A673 (cell line): ENCODE data around the gene KRTAP12-4. TPM values are rescaled to one million over a fixed set of nuclear protein-coding genes. Genes with fewer than 3 reads are reported as not detected.
"Not testable (repeated sequence)": the region's sequence is repeated elsewhere in the genome, so short reads cannot be mapped to it uniquely, and the experiment has no call there.

Experiments
- BruUV-seq: library from RNA; stranded (reverse); fragments of 400-500 nt; replicated peaks from 2 replicates; lab custom pipeline; 2021; lab: Mats Ljungman, UMichigan
- CTCF ChIA-PET: fragments of 300-600 bp; sonication (Branson Sonifier 250); formaldehyde crosslinking; loops from one replicate; lab custom pipeline; 2022; ENCODE audit warnings: antibody characterized with exemption; lab: Charles Lee
- POLR2A ChIA-PET: fragments of 300-600 bp; sonication (Branson Sonifier 250); formaldehyde crosslinking; loops from one replicate; lab custom pipeline; 2022; ENCODE audit warnings: antibody characterized with exemption; ENCODE audit not compliant: low non-redundant PET; lab: Charles Lee
- DNase-seq: peaks from one replicate; pipeline ENCODE4 v3.0.0-alpha.2; 2015; ENCODE audit warnings: low spot score
- H3K27ac ChIP-seq: fragments of 200-600 bp; sonication (generic); 2 replicates; pipeline ENCODE4 v1.5.1; 2016; ENCODE audit warnings: mixed run types, low read depth, mild to moderate bottlenecking, mixed read lengths, antibody characterized with exemption, low read length; ENCODE audit not compliant: poor library complexity, severe bottlenecking
- H3K27me3 ChIP-seq: fragments of 200-600 bp; sonication (generic); replicated peaks from 2 replicates; pipeline ENCODE4 v1.6.1; 2017; ENCODE audit warnings: mixed run types, low read depth, mild to moderate bottlenecking, mixed read lengths, antibody characterized with exemption, low read length; ENCODE audit not compliant: insufficient read depth, poor library complexity
- H3K36me3 ChIP-seq: fragments of 200-600 bp; sonication (generic); 2 replicates; pipeline ENCODE4 v1.6.1; 2016; ENCODE audit warnings: mixed run types, mild to moderate bottlenecking, mixed read lengths, antibody characterized with exemption, low read length; ENCODE audit not compliant: insufficient read depth, poor library complexity, severe bottlenecking
- H3K4me1 ChIP-seq: fragments of 200-600 bp; sonication (generic); 2 replicates; pipeline ENCODE4 v1.6.1; 2017; ENCODE audit warnings: mixed run types, mild to moderate bottlenecking, mixed read lengths, antibody characterized with exemption, low read length; ENCODE audit not compliant: insufficient read depth, poor library complexity, severe bottlenecking
- H3K4me3 ChIP-seq: fragments of 200-600 bp; sonication (generic); 2 replicates; pipeline ENCODE4 v1.5.1; 2016; ENCODE audit warnings: low read depth, mixed run types, mild to moderate bottlenecking, mixed read lengths, low read length; ENCODE audit not compliant: poor library complexity, severe bottlenecking
- H3K9me3 ChIP-seq: fragments of 200-600 bp; sonication (generic); 2 replicates; pipeline ENCODE4 v1.6.1; 2016; ENCODE audit warnings: mixed run types, low read depth, mild to moderate bottlenecking, mixed read lengths, antibody characterized with exemption, low read length; ENCODE audit not compliant: poor library complexity, severe bottlenecking
- EZH2 ChIP-seq: fragments of 200-600 bp; sonication (generic); IDR thresholded peaks from 2 replicates; pipeline ENCODE4 v1.6.1; 2017; ENCODE audit warnings: borderline replicate concordance, low read depth, mild to moderate bottlenecking, mixed read lengths, antibody characterized with exemption, low read length; ENCODE audit not compliant: poor library complexity, severe bottlenecking
- intact Hi-C: fragments of 100-400 bp; cut with micrococcal nuclease; formaldehyde crosslinking; loops from one replicate; pipeline ENCODE4 v1.10.0; 2022; ENCODE audit not compliant: unreplicated experiment
- total RNA-seq: library from RNA; stranded (reverse); gene quantifications from 2 replicates; pipeline ENCODE4 v1.2.3, GENCODE V29; 2021
- TF ChIP-seq, protein P1 (sequence below): fragments of 300-800, 200-600 bp; sonication (generic); conservative IDR thresholded peaks from 2 replicates; pipeline ENCODE4 v1.5.1; 2017; ENCODE audit warnings: low read depth, mild to moderate bottlenecking, antibody characterized with exemption, low read length, moderate library complexity, mixed read lengths

KRTAP12-4 gene
- total RNA-seq, 1 experiment from 2014 or later: 1.0 TPM

DNA sequence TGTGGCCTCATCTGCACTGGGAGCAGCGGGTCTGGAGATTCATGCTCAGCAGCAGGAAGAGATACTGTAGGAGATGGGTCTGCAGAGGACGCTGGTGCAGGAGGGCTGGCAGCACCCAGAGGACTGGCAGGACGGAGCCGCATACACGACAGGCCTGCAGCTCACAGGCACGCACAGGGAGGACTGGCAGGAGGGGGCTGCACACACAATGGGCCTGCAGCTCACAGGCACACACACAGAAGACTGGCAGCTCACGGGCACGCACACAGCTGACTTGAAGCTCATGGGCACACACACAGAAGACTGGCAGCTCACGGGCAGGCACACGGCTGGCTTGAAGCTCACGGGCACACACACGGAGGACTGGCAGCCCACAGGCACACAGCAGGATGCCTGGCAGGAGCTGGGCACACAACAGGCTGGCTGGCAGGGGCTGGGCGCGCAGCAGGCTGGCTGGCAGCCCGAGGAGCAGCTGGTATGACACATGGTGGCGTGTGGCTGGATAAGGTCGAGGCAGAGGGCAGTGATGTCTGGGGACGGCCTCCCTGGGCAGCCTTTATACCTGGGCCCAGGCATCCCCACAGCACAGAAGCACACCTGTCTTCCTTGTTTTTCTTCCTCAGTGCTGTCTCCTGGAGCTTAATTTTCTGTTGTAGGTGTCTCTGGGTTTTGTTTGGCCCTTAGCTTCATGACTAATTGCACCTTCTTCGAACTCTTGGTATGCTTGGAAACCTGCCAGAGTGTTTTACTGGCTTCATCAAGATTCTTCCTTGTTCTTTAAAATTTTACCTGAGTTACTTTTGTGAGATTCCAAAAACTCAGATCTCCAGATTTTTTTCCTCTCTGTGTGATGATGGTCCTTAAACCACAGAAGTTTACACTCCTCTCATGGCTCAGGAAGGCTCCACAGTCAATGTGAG lies 12.2 kb upstream of the KRTAP12-4 start, which contains the start of gene KRTAP12-2:
KRTAP12-2 (minus strand) TSS at position 527 of the 920 bp plus-strand sequence; CDS start at position 486, 41 bp downstream.
- Histone ChIP-seq H3K9me3 (peaks cover 16% of the 10 kb centered on the region), H3K27ac (no peak within 1 kb of the TSS), H3K4me3 (no peak within 1 kb of the TSS), H3K36me3 (no peaks in the 10 kb centered on the region), H3K27me3 (no peaks in the 10 kb centered on the region), H3K4me1 (no peaks in the 10 kb centered on the region)
- TF ChIP-seq EZH2: no peak
- no peak for DNase-seq
- ChIA-PET POLR2A (no interaction called here), CTCF (no interaction called here)
- no TSS peak for BruUV-seq
- intact Hi-C loops: no loop called here

DNA sequence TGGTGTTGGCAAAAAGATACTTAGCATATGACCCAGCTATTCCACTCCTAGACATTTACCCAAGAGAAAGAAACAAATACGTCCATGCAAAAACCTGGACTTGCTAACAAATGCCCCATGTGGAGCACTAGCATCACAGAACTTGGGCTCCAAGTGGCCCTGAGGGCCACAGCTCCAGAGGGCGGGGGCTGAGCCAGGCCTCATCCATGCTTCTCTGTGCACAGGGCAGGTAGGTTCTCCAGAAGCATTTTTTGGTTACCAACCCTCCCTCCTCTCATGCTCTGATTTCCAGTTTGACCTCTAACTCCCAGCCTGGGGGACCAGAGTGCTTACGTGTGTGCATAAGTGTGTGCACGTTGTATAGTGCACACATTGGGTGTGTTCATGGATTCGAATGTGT lies 10.2 kb upstream of the KRTAP12-4 start:
- H3K9me3 ChIP-seq: peaks cover 4% of the 10 kb centered on the region
- POLR2A ChIA-PET: no interaction called here
- TF ChIP-seq, protein P1, sequence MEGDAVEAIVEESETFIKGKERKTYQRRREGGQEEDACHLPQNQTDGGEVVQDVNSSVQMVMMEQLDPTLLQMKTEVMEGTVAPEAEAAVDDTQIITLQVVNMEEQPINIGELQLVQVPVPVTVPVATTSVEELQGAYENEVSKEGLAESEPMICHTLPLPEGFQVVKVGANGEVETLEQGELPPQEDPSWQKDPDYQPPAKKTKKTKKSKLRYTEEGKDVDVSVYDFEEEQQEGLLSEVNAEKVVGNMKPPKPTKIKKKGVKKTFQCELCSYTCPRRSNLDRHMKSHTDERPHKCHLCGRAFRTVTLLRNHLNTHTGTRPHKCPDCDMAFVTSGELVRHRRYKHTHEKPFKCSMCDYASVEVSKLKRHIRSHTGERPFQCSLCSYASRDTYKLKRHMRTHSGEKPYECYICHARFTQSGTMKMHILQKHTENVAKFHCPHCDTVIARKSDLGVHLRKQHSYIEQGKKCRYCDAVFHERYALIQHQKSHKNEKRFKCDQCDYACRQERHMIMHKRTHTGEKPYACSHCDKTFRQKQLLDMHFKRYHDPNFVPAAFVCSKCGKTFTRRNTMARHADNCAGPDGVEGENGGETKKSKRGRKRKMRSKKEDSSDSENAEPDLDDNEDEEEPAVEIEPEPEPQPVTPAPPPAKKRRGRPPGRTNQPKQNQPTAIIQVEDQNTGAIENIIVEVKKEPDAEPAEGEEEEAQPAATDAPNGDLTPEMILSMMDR: no peak
- no peak for DNase-seq
- CTCF ChIA-PET: no interaction called here
- BruUV-seq: no TSS peak
- H3K4me3 ChIP-seq: no peak overlapping the region
- no peak overlapping the region for H3K27ac ChIP-seq
- no peaks in the 10 kb centered on the region for H3K36me3 ChIP-seq
- H3K27me3 ChIP-seq: no peaks in the 10 kb centered on the region
- intact Hi-C loops: no loop called here
- no peaks in the 10 kb centered on the region for H3K4me1 ChIP-seq

DNA sequence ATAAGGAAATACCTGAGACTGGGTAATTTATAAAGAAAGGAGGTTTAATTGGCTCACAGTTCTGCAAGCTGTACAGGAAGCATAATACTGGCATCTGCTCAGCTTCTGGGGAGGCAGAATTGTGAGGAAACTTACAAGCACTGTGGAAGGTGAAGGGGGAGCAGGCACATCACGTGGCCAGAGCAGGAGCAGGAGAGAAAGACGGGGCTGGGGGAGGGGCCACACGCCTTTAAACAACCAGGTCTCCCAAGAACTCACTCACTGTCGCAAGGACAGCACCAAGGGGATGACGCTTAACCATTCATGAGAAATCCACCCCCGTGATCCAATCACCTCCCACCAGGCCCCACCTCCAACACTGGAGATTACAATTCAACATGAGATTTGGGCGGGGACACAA lies 7.1 kb upstream of the KRTAP12-4 start:
- H3K27me3 ChIP-seq, H3K36me3 ChIP-seq, BruUV-seq, POLR2A ChIA-PET, DNase-seq, H3K4me1 ChIP-seq, H3K27ac ChIP-seq, intact Hi-C loops, H3K4me3 ChIP-seq, CTCF ChIA-PET, H3K9me3 ChIP-seq: not testable (repeated sequence)

DNA sequence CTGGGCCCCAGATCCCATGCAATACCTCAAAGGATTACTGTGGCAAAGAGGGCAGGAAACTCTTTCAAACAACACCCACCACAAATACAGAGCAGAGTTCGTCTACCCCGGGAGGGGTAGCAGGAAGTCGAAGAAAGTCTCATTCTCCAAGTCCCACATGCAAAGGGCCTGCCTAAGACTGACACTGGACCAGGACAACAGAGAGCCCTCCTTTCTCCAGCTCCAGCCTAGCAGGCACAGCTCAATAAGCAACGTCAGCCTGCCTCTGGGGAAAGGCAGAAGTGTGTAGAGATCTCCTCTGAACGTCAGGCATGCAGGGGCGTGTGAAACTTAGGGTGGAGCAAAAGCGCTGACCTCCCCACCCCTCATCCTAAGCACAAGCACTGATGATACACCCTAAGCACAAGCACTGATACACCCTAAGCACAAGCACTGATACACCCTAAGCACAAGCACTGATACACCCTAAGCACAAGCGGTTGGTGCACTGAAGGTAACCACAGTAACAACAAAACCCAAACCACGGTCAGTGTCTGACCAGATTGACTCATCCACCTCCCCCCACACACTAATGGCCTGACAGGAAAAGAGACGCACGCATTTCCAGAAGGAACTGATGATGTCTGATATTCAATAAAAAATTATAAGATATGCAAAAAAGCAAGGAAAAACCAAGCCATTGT lies 4.6 kb upstream of the KRTAP12-4 start:
- TF ChIP-seq EZH2: no peak
- TF ChIP-seq, protein P1: no peak
- POLR2A ChIA-PET: no interaction called here

More for the DNA sequence above, 4.6 kb upstream of the KRTAP12-4 start:
- intact Hi-C loops: no loop called here
- Histone ChIP-seq H3K9me3 (no peaks in the 10 kb centered on the region), H3K4me1 (no peaks in the 10 kb centered on the region), H3K27me3 (no peaks in the 10 kb centered on the region), H3K4me3 (no peak overlapping the region), H3K27ac (no peak overlapping the region), H3K36me3 (no peaks in the 10 kb centered on the region)
- no peak for DNase-seq
- CTCF ChIA-PET: no interaction called here
- no TSS peak for BruUV-seq
